Fibroblast of skin of left biceps (primary cell): ENCODE results near the gene KLF15.

ENCODE experiments used
- DNase-seq, 2 experiments: peaks; one replicate each; pipeline ENCODE4 v3.0.0-alpha.2; 2013; ENCODE audit warnings: low read depth in 2 of 2

KLF15 gene

DNA sequence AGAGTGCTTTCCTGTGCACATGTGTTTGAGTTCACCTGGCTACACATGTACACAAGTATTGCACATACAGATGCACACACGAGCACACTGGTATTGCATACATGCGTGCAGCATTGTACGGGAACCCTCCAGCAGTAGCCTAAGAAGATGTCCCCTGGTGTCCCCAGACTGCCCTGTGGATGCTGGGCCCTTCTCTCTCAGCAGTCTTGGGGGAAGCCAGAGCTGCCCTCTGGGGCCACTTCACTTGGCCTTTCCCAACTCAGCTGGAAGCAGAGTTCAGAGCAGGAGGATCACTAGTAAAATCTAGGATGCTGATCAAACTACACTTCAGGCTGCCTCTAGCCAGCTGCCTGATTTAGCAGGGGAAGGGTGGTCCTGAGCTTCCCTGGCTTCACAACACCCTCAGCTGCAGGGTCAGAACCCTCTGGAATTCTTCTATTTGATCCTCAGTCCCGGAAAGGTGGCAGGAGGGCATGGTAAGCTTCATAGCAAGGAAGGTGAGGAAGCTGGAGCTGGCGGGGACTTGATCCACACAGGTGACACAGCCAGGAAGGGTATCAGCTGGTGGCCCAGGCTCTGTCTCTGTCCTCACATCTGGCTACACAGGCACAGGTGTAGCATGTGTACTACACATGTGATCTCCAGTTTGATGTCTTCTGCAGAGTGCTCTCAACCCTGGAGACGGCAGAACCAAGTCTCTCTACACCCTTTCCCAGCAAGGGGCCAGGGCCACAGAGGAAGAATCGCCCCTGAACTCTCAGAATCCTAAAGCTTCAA, 36.5 kb downstream of the KLF15 start:
- no peak for DNase-seq

DNA sequence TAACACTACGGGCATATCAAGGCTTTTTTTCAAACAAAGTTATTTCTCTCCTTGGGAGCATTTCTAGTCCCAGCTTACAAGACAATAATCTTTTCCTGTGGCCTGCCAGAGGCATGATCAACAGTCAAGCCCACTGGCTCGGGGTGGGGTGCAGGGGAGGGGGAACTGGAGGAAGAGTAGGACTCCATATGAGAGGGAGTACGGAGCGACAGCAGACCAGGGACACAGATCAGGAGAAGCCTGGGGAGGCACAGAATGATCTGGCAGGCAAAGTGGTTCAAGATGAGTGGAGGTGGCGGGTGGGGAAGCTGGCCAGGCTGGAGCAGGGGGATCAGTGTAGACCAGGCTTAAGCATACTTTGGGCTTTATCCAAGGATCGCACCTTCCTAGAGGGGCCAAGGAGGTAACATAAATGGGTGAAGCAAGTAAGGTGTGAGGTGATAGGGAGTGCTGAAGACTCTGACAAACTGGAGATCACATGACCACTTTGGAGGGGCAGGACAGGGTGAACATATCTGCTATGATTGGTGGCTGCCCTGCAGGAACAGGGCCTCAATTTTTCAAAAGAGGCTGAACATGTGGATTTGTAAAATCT, 37.4 kb downstream of the KLF15 start:
- DNase-seq = no peak

DNA sequence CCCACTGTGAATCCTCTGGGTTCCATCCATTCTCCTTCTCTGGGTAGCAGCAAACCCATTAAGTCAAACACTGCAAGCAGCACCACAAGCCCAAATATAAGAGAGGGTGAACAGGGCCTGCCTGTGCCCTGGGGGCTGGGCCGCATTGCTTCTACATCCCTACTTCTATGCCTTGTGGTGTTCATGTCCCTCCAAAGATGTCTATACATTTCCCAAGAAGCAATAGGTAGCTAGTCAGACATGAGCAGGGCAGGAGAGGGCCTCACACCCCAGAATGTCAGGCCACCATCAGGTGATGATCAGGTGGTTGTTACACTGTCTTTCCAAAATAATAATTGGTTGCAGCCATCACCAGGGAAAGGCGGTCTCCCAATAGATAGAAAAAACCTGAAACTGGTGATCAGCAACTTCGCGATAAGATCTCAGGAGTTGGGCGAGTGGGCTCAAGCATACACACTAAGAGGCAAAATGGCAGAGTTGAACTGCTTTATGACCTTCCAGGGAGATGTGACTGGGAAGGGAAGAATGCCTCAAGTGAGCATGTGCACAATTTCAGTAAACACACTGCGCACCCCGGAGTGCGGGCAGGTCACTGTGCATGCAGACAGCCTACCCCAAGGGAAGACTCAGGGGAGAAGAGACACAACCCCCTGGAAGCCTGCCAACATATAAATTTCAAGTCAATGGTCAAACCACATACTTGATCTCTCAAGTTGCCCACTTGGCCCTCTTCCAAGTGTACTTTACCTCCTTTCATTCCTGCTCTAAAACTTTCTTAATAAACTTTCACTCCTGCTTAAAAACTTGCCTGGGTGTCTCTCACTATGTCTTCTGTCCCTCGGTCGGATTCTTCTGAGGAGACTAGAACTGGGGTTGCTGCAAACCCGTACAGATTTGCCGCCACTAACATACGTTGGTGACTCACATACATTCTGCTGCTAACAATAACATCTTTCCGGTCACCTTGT, 39.9 kb downstream of the KLF15 start:
- DNase-seq = no peak

DNA sequence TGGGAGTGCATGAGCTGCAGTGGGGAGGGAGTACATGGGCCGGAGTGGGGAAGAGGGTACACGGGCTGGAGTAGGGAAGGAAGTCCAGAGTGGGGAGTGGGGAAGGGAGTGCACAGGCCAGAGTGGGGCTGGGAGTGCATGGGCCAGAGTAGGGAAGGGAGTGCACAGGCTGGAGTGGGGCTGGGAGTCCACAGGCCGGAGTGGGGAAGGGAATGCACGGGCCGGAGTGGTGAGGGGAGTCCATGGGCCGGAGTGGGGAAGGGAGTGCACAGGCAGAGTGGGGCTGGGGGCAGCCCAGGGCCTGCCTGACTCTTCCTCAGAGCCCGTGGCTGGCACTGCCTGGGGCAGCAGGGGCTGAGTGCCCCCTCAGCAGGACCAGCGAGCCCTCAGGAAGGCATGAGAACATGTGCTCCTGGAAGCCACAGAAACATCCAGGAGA, 40.7 kb downstream of the KLF15 start:
- no peak for DNase-seq

DNA sequence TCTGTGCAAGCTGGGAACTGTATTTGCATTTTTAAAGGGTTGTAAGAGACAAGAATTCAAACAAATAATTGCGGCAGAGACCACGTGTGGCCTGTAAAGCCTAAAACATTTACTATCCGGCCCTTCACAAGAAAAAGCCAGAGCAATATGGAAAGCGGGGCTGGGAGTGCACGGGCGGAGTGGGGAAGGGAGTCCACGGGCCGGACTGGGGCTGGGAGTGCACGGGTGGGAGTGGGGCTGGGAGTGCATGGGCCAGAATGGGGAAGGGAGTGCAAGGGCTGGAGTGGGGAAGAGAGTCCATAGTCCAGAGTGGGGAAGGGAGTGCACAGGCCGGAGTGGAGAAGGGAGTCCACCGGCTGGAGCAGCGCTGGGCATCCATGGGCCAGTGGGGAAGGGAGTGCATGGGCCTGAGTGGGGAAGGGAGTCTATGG, 41.2 kb downstream of the KLF15 start:
- no peak for DNase-seq

DNA sequence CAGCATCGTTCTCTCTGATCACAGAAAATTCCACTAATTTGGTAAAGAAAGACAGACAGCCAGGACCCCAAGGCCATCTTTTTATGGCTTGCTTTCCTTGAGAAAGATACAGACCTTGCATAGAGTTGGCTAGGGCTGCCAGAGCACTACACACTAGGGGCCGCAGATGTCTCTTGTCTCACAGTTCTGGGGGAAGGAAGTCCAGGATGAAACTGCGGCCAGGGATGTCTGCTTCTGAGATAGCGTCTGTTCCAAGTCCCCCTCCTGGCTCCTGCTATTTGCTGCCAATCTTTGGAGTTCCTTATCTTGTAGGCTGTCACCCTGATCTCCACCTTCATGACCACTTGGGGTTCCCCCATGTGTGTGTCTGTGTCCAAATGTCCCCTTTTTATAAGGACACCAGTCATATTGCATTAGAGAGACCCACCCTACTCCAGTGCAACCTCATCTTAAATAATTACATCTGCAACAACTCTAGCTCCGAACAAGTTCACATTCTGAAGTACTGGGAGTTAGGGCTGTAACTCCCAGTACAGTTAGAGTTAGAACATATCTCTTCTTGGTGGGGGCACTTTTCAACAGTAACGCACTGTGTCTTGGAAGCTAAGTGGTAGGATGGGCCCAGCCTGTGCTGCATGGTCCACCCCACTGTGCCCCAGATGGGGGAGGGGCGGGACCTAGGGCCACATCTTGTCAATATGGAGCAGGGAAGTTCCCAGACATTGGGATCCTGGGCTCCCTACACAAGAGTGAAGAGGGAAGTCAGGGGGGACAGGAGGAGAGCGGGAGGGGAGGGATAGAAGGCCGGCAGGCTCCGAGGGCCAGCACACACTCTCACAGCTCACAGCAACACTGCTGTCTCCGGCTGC, 42.2 kb downstream of the KLF15 start:
- no peak for DNase-seq

DNA sequence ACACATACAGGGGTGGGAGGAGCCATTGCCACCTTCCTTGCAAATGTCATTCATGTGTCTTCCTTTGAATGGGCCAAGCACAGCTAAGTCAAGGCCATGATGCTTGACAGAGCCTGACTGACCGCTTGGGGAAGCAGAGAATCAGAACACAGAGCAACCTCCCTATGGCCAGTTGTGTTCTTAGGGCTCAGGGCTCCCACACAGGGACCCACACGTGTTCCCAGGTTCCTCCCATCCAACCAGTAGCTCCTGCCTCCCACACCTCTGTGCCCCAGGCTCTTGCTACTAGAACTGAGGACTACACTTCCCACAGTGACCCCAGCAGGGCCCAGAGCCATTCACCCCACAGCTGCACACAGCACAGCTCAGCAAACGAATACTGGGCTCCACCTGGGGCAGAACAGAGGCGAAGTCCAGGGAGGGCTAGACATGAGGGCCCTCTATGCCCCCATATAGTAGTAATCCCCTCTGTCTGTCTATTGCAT, 42.9 kb downstream of the KLF15 start:
- no peak for DNase-seq

DNA sequence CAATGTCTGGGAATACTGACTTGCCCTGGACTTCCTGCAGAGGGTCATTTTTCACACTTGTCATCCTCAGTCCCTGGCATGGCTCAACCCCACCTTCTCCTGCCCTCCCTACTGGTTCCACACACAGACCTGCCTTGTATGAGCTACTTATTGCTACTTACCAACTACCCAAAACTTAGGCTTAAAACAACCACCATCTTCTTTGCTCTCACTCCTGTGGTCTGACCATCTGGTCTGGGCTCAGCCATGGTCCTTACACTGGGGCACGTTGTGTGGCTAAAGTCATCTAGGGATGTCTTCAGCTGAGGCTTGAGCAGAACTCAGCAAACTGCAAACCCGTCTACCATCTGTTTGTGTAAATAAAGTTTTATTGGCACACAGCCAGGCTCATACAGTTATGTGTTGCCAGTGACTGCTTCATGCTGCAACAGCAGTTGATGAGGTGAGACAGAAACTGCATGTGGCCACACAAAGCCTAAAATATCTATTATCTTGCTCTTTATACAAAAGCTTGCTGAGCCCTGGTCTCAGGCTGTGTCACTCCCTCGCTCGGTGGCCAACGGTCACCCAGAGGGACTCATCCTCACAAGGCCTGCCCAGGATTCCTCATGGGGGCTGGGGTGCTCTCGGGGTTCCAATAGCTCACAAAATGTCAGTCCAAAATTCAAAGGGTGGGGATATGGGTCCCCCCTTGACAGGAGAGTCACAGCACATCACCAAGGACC, 43.5 kb downstream of the KLF15 start:
- DNase-seq = no peak

DNA sequence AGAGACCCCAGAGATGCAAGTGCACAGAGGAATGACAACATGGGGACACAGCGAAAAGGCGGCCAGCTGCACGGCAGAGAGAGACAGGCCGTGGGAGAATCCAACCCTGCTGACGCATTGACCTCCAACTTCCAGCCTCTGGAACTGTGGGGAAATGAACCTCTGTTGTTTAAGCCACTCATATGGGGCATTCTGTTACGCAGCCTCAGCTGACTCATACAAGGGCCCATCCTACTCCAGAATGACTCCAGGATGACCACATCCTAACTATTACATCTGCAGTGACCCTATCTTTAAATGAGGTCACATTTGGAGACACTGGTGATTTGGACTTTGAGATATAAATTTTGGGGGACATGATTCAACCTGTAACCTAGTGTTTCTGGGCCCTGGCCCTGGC, 44.0 kb downstream of the KLF15 start:
- DNase-seq = no peak

DNA sequence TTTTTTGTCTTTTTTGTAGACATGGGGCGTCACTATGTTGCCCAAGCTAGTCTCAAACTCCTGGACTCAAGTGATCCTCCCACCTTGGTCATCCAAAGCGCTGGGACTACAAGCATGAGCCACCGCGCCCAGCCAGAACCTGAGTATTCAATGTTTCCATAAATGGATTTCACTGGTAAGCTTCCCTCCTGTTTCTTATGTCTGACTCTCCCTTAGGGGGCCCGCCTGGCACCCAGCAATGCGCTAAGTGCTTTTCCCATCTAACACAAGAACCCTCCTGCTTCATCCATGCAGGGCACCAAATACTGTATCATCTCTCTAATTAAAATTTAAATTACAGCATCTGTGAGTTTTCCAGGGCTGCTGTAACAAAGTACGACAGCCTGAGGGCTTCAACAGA, 44.9 kb downstream of the KLF15 start:
- DNase-seq = no peak

DNA sequence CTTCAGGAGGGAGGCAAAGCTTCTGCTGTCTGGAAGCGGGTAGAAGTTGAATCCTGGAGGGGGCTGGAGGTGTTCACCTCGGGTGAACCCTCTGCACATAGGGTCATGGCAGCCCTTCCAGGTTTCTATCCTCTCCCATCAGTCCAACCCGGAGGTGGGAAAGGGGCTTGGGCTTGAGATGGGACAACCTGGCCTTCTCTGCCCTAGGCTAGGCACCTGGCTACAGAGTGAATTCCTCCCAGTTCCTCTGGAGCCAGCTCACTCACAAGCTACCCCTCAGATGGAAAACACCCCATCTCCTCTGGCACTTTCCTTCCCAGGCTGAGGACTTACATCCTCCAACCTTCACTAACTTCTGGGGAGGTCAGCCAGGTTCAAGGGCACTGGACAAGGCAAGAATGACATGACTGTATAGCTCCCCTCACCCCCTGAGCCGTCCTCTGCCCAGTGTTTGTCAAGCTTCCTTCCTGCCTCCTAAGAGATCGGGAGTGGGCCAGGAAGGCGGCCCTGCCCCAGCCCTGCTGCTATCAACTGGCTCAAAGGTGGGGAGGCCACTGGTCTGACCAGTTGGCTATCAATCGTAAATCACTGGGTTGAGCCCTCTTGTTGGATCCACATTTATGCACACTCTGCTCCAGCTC, 45.8 kb downstream of the KLF15 start:
- no peak for DNase-seq

DNA sequence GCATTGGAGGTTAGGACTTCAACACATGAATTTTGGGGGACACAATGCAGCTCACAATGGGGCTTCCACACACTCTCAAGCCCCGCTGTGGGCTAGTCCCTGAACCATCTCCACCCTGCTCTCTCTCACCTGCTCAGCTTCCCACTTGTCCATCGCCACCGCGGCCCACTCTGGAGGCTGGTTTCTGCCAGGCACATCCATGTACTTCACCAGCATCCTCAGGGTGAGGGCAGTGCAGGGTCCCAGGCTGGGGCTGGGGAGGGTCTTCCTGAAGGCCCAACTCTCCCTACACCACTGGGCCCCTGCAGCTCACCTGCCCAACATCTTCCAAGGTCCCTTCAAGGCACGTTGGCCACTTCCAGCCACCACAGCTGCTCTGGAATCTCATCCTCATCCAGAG, 46.4 kb downstream of the KLF15 start:
- DNase-seq = no peak

DNA sequence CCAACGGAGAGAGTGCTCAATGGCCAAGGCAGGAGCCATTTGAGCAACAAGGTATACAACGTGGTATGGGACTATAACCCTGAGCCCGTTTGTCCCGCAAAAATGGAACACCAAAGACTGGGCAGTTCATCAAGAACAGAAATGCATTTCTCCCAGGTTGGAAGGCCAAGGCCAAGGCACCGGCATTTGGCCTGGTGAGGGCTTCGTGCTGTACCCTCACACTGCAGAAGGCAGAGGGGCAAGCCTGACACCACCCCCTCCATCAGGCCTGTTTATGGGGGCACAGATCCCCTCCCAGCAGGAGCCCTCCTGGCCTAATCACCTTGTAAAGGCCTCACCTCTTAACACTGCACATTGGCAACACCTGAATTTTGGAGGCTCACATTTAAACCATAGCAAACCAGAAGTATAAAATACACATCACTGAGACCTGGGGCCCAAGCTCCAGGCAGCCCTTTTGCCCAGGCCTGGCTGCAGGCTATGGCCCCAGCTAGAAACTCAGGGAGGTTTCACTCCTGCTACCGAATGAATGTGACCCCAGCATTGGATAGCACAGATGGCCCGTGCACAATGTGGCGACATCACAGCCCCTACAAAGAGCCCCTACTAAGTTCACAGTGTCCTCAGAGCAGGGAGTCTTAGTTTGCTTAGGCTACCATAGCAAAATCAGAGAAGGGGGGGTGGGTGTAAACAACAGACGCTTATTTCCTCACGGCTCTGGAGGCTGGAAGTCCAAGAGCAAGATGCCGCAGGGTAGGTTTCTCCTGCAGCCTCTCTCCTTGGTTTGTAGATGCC, 47.1 kb downstream of the KLF15 start:
- DNase-seq = no peak

DNA sequence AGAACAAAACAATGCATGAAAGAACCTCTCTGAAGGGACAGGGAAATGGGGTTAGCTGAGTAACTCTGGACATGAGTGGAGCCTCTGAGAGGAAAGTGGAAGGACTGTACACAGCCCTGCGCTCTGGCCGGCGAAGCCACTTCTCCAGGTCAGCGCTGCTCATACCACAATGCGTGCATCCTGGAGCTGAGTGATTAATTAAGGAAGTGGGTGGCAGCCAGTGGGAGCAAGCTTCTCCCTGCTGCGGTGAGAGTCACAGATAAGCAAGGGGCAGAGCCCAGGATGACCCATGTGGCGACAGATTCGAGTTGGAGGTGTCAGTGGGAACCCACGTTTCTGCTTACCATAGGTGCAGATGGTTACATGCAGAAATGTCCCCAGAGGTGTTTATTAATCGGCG, 48.0 kb downstream of the KLF15 start:
- no peak for DNase-seq

DNA sequence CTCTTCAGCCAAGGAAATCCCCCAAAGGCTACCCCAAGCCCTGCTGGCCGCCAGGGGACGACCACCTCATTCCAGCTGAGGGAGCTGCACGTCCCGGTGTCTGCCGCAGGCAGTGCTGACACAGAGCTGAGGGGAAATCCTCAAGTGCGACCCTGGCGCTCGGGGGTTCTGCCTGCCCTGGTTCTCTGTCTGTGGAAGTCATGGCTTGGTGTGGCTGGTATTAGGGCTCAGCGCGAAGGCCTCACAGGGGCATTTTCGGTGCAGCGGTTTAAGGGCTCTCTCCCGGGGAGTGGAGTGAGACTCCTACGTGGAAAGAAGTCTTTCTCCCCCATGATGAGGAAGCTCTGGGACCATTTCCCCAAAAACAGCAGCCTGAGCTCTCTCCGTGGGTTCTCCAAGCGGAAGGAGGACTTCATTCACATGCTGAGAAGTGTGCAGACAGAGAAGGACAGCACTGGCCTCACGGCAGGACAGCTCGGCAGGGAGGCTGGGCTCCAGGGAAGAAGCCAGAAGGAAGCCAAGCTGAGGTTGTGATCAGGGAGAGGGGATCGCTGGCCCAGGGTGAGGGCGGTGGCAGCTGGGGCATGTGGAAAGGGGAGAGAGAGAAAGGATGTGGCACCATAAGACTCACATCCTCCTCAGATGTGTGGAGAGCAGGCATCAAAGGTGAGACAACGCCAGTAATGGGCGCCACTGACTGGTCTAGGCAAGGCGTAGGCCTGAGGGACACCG, 48.6 kb downstream of the KLF15 start:
- DNase-seq = no peak

DNA sequence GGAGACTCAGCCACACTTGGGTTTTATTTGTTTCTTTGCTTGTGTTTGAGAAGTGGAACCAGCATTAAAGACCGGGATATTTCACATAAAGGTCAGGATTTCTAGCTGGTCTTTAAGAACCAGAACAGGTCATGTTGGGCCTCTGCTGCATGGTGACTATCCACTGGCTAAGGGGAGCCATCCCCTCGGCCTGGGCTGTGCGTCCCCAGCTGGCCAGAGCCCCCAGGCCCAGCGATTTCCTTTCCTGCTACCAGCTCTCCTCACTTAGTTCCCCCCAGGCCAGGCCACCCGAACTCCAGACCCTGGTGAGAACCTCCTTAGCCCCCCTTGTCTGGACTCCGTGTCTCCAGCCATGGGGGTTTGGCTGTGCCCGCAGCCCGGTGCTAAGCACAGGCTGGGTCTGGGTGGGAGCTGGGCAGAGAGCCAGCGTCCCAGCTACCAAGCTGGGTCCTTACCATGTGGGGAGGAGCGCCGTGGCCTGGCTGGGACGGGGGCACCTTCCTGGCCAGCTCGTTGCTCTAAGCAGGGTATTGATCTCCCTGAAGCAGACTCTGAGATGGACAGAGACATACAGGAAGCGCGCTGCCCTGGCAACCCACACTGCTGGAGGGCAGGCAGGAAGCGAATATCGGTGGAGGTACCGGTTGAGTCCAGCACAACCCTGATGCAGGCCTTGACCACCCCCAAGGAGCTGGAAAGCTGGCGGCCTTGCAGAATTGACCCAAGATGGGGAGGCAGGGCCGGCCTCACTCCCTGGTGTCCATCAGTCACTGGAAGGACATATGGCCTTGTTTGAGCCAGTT, 49.4 kb downstream of the KLF15 start:
- no peak for DNase-seq

DNA sequence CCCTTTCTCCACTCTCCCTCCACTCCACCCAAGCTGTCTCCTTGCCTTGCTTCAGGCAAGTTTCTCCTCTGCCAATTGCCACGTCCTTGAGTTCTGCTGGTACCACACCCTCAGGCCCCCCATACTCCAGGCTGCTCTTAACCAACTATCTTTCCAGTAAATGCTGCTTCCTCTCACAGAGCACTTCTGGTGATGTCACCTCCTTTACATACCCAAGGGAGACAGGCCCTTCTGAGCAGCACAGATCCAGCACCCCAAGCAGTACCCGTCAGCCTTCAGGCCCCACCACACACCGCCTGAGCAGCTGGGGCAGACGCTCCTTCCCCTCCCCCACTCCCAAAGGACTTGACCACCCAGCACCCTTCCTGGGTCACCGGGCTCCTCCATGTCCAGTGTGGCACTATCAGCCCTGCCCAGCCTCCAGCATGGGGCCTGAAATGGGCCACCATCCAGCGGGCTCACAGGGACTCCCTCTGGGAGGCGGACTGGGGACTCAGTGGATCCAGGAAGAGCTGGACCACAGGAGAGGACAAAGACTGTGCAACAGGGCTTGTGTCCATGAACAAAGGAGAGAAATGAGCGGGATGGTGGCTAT, 50.2 kb downstream of the KLF15 start:
- no peak for DNase-seq
